GM10266 (cell line): ENCODE results near the gene MAST1.

ENCODE experiments used
- DNase-seq: peaks from one replicate; pipeline ENCODE4 v3.0.0; 2012; ENCODE audit errors: extremely low spot score
- TF ChIP-seq, protein P1 (sequence below): IDR thresholded peaks from 2 replicates; pipeline ENCODE4 v1.5.1; 2012; ENCODE audit warnings: mild to moderate bottlenecking, low read depth; ENCODE audit not compliant: control insufficient read depth, insufficient read depth; ENCODE audit errors: missing control alignments

MAST1 gene

DNA sequence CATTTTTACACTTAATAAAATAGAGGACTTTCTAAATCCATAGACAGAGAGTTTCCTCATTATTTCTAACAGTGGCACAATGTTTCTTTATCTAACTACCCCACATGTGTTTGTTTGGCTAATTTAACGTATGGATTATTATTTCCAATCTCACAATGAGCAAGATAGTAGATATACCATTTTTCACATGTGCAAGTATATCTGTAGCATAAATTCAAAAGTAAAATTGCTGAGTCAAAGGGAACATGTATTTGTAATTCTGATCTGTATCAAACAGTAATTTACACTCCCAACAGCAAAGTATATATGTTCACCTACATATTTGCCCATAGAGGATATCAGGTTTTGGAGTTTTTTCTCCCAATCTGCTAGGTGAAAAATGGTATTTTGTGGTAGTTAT, 18.3 kb downstream of the MAST1 start:
- TF ChIP-seq, protein P1, sequence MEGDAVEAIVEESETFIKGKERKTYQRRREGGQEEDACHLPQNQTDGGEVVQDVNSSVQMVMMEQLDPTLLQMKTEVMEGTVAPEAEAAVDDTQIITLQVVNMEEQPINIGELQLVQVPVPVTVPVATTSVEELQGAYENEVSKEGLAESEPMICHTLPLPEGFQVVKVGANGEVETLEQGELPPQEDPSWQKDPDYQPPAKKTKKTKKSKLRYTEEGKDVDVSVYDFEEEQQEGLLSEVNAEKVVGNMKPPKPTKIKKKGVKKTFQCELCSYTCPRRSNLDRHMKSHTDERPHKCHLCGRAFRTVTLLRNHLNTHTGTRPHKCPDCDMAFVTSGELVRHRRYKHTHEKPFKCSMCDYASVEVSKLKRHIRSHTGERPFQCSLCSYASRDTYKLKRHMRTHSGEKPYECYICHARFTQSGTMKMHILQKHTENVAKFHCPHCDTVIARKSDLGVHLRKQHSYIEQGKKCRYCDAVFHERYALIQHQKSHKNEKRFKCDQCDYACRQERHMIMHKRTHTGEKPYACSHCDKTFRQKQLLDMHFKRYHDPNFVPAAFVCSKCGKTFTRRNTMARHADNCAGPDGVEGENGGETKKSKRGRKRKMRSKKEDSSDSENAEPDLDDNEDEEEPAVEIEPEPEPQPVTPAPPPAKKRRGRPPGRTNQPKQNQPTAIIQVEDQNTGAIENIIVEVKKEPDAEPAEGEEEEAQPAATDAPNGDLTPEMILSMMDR = no peak

GRCh38 chr19:12858041-12858928, 20.0 kb downstream of the MAST1 start:
- no peak for DNase-seq
- TF ChIP-seq, protein P1 = no peak

More for the DNA sequence above, 18.3 kb downstream of the MAST1 start:
- DNase-seq = no peak

DNA sequence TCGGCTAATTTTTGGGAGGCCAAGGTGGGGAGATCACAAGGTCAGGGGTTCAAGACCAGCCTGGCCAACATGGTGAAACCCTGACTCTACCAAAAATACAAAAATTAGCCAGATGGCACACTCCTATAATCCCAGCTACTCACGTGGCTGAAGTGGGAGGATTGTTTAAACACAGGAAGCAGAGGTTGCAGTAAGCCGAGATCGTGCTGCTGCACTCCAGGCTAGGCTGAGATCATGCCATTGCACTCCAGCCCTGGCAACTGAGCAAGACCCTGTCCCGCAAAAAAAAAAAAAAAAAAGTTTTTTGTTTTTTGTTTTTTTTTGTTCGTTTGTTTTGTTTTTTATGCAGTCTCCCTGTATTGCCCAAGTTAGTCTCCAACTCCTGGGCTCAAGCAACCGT, 21.2 kb downstream of the MAST1 start:
- TF ChIP-seq, protein P1 = no peak

GRCh38 chr19:12864143-12864542, 25.8 kb downstream of the MAST1 start:
- no peak for DNase-seq

More for the DNA sequence above, 21.2 kb downstream of the MAST1 start:
- no peak for DNase-seq

GRCh38 chr19:12864721-12865715, 26.7 kb downstream of the MAST1 start:
- TF ChIP-seq, protein P1 = no peak
- no peak for DNase-seq

More at GRCh38 chr19:12864143-12864542, 25.8 kb downstream of the MAST1 start:
- TF ChIP-seq, protein P1 = no peak

DNA sequence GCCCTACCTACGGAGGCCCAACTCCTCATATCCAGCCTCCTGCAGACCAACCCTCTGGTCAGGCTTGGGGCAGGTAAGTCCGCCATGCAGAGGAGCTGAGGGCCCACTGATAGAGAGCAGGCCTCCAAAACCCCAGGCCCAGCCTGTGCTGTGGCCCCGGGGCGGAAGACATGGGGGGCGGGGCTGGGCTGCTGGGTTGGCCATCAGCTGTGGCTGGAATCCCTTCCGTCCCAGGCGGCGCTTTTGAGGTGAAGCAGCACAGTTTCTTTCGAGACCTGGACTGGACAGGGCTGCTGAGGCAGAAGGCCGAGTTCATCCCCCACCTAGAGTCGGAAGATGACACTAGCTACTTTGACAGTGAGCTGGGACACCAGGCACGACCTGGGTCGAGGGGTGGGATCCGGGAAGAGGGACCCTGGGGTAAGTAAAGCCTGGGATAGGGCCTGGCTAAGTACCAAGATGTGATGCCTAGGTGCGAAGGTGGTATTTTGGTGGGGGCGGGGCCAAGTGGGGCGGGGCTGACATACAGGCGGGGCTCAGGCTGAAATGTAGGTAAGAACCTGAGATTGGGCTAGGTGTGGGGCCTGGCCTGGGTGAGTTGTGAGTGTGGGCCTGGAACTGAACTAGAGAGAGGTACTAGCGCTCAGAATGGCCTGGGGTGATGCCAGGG, 27.6 kb downstream of the MAST1 start:
- DNase-seq = no peak
- TF ChIP-seq, protein P1 = no peak
